Measurements from ENCODE around the gene TMEM38A.
"Not testable (repeated sequence)": the region's sequence is repeated elsewhere in the genome, so short reads cannot be mapped to it uniquely, and the experiment has no call there.

The TMEM38A gene

DNA sequence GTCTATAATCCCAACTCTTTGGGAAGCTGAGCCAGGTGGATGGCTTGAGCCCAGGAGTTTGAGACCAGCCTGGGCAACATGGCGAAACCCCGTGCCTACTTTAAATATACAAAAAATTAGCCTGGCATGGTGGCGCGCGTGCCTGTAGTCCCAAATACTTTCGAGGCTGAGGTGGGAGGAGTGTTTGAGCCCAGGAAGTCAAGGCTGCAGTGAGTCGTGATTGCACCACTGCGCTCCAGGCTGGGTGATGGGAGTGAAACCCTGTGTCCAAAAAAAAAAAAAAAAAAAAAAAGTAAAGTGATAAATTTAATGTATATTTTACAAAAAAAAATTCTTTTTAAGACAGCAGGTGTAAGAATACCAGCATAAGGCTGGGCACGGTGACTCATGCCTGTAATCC, 17.6 kb downstream of the TMEM38A start:
- DNase-seq = no peak

DNA sequence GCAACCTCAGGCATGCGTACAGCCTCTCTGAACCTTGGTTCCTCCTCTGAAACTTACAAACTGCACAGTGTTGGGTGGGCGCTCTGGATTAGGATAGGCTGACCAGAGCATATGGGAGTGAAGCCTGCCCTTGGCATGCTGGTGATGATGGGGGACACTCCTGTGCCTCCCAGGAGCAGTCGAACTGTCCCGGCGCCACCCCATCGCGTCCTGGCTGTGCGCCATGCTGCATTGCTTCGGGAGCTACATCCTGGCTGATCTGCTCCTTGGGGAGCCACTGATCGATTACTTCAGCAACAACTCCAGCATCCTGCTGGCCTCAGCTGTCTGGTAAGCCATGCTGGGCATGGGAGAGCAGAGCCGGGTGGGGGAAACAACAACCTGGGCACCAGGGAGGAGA, 18.9 kb downstream of the TMEM38A start:
- DNase-seq = no peak

DNA sequence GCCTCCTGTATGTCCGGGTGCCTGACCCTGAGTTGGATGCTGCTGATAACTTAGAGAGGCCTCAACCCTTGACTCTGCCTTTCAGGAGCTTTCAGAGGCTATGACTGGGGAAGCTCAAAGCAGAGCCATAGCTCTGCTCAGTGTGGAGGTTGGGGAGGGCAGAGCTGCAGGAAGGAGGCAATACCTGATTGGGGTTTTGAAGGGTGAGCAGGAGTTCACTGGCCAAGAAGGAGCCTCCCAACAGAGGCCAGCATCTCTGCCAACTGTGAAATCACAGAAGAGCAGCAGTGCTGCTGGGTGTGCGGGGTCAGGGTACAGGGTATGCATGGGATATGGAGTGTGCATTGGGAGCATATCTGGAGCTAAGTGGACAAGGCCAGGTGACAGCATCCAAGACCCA, 21.6 kb downstream of the TMEM38A start:
- DNase-seq = no peak

DNA sequence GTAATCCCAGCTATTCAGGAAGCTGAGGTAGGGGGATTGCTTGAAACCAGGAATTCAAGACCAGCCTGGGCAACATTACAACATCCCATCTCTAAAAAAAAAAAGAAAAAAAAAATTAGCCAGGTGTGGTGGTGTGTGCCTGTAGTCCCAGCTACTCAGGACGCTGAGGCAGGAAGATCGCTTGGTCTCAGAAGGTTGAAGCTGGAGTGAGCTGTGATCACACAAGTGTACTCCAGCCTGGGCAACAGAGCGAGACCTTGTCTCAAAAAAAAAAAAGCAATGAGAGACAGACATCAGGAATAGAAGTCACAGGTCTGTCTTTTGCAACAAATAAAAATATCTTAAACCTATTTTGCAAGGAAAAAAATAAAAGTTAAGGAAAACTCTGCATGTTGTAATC, 23.3 kb downstream of the TMEM38A start:
- DNase-seq = no peak

DNA sequence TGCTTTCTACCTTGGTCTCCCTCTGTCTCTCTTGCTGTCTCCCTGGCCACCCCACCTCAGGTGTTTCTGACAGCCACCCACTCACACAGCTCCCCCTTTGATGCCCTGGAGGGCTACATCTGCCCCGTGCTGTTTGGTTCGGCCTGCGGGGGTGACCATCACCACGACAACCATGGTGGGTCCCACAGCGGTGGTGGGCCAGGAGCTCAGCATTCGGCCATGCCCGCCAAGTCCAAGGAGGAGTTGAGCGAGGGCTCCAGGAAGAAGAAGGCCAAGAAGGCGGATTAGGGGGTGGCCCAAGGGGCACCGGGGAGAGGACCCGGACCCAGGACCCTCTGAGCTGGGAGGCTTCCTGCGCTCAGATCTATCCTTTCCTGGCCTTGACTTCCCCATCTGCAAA, 27.1 kb downstream of the TMEM38A start:
- no peak for DNase-seq

DNA sequence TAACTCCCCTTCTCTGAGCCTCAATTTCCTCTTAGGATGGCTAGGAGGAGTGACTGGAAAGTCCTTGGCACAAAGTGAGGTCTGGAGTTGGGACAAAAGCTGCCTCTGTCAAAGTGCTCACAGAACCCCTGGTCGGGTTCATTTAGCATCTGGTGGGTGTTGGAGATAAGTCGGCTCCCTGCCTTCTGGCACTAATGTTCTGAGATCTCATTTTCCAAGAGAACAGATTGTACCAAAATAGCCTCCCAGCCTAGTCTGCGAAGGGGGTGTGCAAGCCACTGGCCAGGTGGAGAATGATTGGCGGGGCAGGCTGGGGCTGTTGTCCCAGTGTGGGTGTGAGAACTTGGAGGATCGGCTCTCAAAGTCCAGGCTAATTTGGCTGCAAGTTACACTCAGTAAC, 38.0 kb downstream of the TMEM38A start:
- DNase-seq = no peak

DNA sequence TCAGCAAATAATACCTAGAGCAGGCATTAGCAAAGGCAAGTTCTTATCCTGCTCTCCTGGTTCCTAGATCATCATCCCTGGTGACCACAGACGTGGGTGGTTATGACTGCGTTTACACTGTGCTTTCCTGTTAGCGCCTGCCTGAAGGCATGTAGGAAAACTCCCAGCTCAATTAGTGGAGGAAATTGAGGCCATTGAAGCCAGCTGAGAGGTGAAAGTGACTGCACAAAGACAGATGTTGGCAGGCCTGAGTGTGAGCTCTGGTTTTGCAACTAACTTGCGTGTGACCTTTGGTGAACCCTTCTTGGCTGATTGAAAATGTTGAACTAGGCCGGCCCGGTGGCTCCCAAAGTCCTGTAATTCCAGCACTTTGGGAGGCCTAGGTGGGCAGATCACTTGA, 41.2 kb downstream of the TMEM38A start:
- DNase-seq = no peak

DNA sequence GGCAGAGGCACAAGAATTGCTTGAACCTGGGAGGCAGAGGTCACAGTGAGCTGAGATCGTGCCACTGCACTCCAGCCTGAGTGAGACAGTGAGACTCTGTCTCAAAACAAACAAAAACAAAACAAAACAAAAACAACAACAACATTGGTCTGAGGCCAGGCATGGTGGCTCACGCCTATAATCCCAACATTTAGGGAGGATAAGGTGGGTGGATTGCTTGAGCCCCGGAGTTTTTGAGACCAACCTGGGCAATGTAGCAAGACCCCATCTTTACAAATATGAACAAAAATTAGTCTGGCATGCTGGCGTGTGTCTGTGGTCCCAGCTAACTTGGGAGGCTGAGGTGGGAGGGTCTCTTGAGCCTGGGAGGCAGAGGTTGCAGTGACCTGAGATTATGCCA, 42.7 kb downstream of the TMEM38A start:
- DNase-seq = no peak

DNA sequence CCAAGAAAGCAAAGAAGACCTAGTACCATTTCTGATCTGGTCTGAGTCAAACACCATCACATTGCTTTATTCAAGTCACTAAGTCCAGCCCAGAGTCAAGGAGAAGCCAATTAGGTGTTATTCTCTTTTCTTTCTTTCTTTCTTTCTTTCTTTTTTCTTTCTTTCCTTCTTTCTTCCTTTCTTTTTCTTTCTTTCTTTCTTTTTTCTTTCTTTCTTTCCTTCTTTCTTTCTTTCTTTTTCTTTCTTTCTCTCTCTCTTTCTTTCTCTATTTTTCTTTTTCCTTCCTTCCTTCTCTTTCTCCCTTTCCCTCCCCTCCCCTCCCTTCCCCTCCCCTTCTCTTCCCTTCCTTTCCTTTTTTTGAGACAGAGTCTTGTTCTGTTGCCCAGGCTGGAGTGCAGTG, 49.9 kb downstream of the TMEM38A start:
- not testable (repeated sequence) for DNase-seq

DNA sequence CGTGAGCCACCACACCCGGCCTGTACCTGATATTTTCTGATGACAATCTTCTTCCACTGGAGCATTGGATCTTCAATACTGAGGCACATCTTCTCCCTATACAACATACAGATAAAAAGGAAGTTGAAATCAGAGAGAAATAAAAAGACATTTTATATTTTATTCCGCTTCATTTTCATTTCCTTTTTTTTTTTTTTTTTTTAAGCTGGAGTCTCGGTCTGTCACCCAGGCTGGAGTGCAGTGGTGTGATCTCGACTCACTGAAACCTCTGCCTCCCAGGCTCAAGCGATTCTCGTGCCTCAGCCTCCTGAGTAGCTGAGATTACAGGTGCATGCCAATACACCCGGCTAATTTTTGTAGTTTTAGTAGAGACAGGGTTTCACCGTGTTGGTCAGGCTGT, 51.4 kb downstream of the TMEM38A start:
- not testable (repeated sequence) for DNase-seq

DNA sequence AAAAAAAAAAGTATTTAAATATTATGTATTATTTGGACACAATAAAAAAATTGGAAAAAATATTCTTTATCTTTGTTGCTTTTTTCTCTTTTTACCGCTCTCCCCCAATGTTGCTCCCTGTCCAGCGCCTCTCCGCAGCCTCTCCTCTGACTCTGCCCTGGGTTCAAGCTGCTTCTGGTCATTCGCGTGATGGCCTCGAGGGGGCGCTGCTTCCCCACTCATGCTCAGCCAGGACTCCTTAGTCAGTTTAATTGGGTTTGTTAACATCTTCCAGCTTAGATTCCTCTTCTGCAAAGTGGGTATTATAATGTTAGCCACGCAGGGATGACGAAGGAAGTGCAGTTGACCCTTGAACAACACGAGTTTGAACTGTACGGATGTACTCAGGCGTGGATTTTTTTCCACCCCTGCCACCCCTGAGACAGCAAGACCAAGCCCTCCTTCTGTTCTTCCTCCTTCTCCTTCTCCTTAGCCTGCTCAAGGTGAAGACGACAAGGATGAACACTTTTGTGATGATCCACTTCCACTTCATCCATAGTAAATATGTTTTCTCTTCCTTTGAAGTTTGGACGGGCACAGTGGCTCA, 53.9 kb downstream of the TMEM38A start:
- peak; percentile 64 for DNase-seq

DNA sequence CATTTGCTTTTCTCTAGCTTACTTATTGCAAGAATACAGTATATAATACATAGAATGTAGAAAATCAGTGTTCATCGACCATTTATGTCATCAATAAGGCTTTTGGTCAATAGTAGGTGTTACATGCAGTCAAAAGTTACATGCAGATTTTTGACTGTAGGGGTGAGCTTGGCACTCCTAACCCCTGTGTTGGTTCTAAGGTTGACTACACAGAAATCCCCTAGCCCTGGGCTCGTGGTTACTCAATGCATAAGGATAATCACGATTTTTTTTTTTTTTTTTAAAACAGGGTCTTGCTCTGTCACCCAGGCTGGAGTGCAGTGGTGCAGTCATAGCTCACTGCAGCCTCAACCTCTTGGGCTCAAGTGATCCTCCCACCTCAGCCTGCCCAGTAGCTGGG, 54.7 kb downstream of the TMEM38A start:
- DNase-seq = no peak

DNA sequence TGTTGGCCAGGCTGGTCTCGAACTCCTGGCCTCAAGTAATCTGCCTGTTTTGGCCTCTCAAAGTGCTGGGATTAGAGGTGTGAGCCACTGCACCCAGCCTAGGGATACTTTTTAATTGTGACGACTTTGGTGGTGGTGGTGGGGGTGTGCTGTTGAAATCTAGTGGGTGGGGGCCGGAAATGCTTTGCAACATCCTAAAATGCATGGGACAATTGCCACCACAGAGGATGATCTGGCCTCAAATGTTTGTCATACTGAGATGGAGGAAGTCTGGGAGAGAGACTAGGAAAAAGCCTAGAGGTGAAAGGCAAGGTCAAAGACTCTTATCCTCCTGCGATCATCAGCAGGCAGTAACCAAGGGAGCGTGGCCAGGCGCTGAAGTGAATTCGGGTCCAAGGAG, 60.1 kb downstream of the TMEM38A start:
- DNase-seq = no peak

DNA sequence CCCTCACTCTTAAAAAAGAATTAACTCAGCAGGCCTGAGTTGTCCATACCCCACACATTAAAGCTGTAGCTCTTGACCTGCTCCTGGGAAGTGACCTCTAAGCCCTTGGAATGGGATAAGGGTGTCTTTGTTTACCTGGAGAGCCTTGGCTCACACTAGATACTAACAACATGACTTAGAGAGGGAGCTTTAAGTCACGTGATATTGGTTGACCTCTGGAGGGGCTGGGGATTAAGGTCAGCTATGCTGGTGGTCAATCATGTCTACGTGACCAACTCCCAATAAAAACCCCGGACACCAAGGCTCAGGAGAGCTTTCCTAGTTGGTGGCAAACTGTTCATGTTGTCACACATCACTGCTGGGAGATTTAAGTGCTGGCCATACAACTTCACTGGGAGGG, 61.7 kb downstream of the TMEM38A start:
- no peak for DNase-seq

DNA sequence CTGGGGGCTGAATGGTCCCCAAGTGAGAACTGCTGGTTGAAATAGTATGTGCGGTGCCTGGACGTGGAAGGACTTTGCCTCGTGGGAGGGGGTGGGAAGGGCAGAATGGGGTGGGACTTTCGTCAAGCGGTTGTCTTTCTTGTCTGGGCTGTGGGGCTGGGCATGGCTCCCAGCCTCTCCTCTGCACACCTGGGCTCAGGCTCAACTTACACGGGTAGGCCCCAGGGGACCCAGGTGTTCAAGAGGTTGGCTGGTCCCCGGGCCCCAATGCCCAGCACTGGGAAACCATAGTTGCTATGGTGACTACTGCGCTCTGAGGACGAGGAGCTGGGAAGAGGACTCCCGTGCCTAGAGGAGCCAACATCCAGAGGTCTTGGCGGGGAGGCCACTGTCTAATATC, 66.0 kb downstream of the TMEM38A start:
- no peak for DNase-seq

DNA sequence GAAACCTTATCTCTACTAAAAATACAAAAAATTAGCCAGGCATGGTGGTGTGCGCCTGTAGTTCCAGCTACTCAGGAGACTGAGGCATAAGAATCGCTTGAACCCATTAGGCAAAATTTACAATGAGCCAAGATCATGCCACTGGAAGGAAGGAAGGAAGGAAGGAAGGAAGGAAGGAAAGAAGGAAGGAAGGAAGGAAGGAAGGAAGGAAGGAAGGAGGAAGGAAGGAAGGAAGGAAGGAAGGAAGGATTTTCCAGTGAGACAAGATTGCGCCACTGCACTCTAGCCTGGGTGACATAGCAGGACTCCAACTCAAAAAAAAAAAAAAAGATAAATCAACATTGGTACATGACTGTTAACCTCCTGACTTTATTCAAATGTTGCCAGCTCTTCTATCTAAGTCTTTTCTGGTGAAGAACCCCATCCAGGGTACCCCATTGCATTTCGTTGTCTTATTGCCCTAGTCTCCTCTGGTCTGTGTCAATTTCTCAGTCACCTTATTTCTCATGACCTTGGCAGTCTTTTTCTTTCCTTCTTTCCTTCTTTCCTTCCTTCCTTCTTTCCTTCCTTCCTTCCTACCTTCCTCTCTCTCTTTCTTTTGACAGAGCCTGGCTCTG, 74.8 kb downstream of the TMEM38A start:
- DNase-seq = not testable (repeated sequence)

DNA sequence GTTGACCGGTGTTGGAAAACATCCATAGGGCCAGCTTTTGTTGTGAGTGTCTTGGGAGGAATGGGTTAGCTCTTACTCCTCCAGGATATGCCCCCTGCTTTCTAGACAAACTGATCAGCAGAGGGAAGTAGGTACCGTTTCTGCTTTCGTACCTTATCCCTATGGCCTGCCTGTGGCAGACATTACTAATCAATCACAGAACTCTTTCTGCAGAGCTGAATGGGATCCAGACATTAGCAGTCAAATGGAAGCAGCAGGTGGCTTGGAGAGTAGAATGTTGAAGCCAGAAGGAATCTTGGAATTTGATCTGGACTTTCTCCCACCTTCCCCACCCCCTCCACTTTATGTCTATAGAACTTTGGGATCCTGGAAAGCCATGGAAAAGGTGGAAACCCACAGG, 75.8 kb downstream of the TMEM38A start:
- DNase-seq = peak; percentile 13

DNA sequence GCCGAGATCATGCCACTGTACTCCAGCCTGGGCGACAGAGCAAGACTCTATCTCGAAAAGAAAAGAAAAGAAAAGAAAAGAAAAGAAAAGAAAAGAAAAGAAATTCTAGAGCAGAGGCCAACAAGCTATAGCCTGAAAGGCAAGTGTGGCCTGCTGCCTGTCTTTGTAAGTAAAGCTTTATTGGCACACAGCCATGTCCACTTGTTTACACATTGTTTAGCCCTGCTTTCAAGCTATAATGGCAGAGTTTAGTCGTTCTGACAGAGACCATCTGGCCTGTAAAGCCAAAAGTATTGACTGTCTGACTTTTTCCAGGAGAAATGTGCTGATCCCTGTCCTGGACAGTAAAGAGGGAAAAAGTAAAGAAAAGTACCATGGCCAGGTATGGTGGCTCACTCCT, 77.0 kb downstream of the TMEM38A start:
- DNase-seq = peak; percentile 9

DNA sequence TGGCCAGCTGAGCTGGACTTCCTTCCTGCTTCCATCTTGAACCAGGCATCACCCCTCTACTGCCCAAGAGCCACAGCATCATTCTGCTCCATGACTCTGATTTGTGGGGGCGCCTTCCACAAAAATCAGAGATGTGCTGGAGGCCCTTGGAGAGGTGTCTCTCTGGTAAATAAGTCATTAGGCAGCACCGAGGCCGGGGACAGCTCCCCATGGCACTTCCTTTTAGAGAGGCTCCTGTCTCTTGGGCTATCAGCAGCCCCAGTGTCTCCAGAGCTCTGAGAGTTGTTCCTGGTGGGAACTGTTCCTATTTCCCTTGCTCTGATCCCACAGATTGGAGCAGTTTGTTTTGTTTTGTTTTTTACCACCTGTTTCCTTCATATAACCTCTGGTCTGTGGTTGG, 78.6 kb downstream of the TMEM38A start:
- peak; percentile 26 for DNase-seq

All from hematopoietic multipotent progenitor cell treated with erythropoietin and hydrocortisone succinate and interleukin-3 and kit ligand, for 6 days (in vitro differentiated cells).